Thoracic aorta (tissue), 2 donors: ENCODE results near the gene PSMD5. TPM values are rescaled to one million over a fixed set of nuclear protein-coding genes. Genes with fewer than 3 reads are reported as not detected.

Experiments used
- ATAC-seq: fragments of 150-250 bp; one replicate; pipeline ENCODE4 v1.8.0; 2017; ENCODE audit warnings: low read depth; ENCODE audit not compliant: insufficient number of reproducible peaks, low FRiP score
- DNase-seq: peaks from one replicate; pipeline ENCODE4 v3.0.0-alpha.2; 2020; ENCODE audit warnings: low spot score
- H3K27ac ChIP-seq, 2 donors: fragments of 200-600 bp; sonication (generic); 1 replicate in 1 of 2; 2 replicates in 1 of 2; pipeline ENCODE4 v1.5.1; 2016; ENCODE audit warnings: mild to moderate bottlenecking in 2 of 2, moderate library complexity in 2 of 2
- H3K27me3 ChIP-seq: fragments of 200-600 bp; sonication (generic); replicated peaks from 2 replicates; pipeline ENCODE4 v1.6.0; 2016; ENCODE audit warnings: mild to moderate bottlenecking; ENCODE audit not compliant: insufficient read depth
- H3K36me3 ChIP-seq: fragments of 200-600 bp; sonication (generic); one replicate; pipeline ENCODE4 v1.5.1; 2016
- H3K4me1 ChIP-seq, 2 donors: fragments of 200-600 bp; sonication (generic); 1 replicate in 1 of 2; 2 replicates in 1 of 2; pipeline versions ENCODE4 v1.5.1 to v1.6.0; 2016; ENCODE audit warnings: low read depth in 2 of 2, mild to moderate bottlenecking in 1 of 2; ENCODE audit not compliant: control insufficient read depth in 1 of 2
- H3K4me3 ChIP-seq: fragments of 200-600 bp; sonication (generic); 2 replicates; pipeline ENCODE4 v1.5.1; 2016; ENCODE audit warnings: mild to moderate bottlenecking
- H3K9me3 ChIP-seq: fragments of 200-600 bp; sonication (generic); 2 replicates; pipeline ENCODE4 v1.5.1; 2016
- total RNA-seq, 2 donors: library from RNA; depleted of rRNA; stranded (reverse); fragments of >200 nt; gene quantifications; one replicate each; pipeline versions ENCODE4 v1.1.0 to v1.2.3, GENCODE V29; 2016
- TF ChIP-seq, protein P1 (sequence below): fragments of 200-600 bp; sonication (generic); IDR thresholded peaks from one replicate; pipeline ENCODE4 v1.5.1; 2019; ENCODE audit warnings: antibody characterized with exemption

PSMD5 gene
- total RNA-seq, 2 donors from 2014 or later = 19.4 to 55.7 TPM

- no peak overlapping the region for H3K27ac ChIP-seq
- TF ChIP-seq, protein P1, sequence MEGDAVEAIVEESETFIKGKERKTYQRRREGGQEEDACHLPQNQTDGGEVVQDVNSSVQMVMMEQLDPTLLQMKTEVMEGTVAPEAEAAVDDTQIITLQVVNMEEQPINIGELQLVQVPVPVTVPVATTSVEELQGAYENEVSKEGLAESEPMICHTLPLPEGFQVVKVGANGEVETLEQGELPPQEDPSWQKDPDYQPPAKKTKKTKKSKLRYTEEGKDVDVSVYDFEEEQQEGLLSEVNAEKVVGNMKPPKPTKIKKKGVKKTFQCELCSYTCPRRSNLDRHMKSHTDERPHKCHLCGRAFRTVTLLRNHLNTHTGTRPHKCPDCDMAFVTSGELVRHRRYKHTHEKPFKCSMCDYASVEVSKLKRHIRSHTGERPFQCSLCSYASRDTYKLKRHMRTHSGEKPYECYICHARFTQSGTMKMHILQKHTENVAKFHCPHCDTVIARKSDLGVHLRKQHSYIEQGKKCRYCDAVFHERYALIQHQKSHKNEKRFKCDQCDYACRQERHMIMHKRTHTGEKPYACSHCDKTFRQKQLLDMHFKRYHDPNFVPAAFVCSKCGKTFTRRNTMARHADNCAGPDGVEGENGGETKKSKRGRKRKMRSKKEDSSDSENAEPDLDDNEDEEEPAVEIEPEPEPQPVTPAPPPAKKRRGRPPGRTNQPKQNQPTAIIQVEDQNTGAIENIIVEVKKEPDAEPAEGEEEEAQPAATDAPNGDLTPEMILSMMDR = no peak
- H3K36me3 ChIP-seq = peaks cover 41% of the 10 kb centered on the region
- no peaks in the 10 kb centered on the region for H3K4me1 ChIP-seq
- H3K27me3 ChIP-seq = no peaks in the 10 kb centered on the region
- H3K9me3 ChIP-seq = no peaks in the 10 kb centered on the region
- no peak overlapping the region for H3K4me3 ChIP-seq
- DNase-seq = no peak
- no peak for ATAC-seq
These were observed 11.9 kb downstream of the PSMD5 start for GRCh38 chr9:120830865-120831264.

GRCh38 chr9:120830151-120830550, 12.6 kb downstream of the PSMD5 start:
- Histone ChIP-seq H3K36me3 (peaks cover 43% of the 10 kb centered on the region), H3K4me1 (no peaks in the 10 kb centered on the region), H3K9me3 (no peaks in the 10 kb centered on the region), H3K27ac (no peak overlapping the region), H3K27me3 (no peaks in the 10 kb centered on the region), H3K4me3 (no peak overlapping the region)
- ATAC-seq = no peak
- DNase-seq = no peak
- TF ChIP-seq, protein P1 = no peak

- ATAC-seq (no peak), DNase-seq (no peak)
- Histone ChIP-seq H3K27me3 (no peaks in the 10 kb centered on the region), H3K9me3 (no peaks in the 10 kb centered on the region), H3K4me3 (no peak overlapping the region), H3K36me3 (peaks cover 44% of the 10 kb centered on the region), H3K4me1 (no peaks in the 10 kb centered on the region), H3K27ac (no peak overlapping the region)
- TF ChIP-seq, protein P1 = no peak
These were observed 13.1 kb downstream of the PSMD5 start for GRCh38 chr9:120829650-120830049.

DNA sequence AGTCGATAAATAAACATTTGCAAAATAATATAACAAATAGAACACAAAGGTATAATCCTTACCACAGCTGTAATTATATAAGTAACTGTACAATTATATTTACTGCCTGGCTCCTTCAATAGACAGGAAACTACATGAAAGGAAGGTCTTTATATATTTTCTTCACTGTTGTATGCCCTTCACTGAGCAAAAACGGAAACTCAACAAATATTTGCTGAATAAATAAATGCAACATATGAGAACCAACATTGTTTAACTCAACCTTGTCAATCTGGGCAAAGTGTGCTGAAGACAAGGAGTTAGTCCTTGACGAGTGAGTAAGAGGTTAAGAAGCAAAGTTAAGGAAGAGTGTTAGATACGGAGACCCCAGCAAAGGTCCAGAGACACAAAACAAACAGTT, 22.6 kb downstream of the PSMD5 start:
- no peak overlapping the region for H3K4me3 ChIP-seq
- H3K4me1 ChIP-seq = no peaks in the 10 kb centered on the region
- no peak for ATAC-seq
- no peak for DNase-seq
- no peaks in the 10 kb centered on the region for H3K27me3 ChIP-seq
- peaks cover 50% of the 10 kb centered on the region for H3K36me3 ChIP-seq
- TF ChIP-seq, protein P1 = no peak
- H3K9me3 ChIP-seq = no peaks in the 10 kb centered on the region
- H3K27ac ChIP-seq = no peak overlapping the region

GRCh38 chr9:120818595-120818994, 24.1 kb downstream of the PSMD5 start:
- Histone ChIP-seq H3K36me3 (peaks cover 41% of the 10 kb centered on the region), H3K4me3 (no peak overlapping the region), H3K27ac (no peak overlapping the region), H3K27me3 (no peaks in the 10 kb centered on the region), H3K4me1 (no peaks in the 10 kb centered on the region), H3K9me3 (no peaks in the 10 kb centered on the region)
- ATAC-seq (no peak), DNase-seq (no peak)
- TF ChIP-seq, protein P1 = no peak
